ENCODE results near the gene FLNA. TPM values are rescaled to one million over a fixed set of nuclear protein-coding genes. Genes with fewer than 3 reads are reported as not detected.

FLNA gene
- total and polyA plus RNA-seq, 2 of the 13 experiments (the other 11 are each of a cell fraction or from before 2014, with no cell fraction given), result 83.4 to 174 TPM

- TF ChIP-seq ARID4A (CRISPR knock-in tag; IDR thresholded peaks at IDR 0.05; ENCODE audit: borderline replicate concordance) (0 out of 2 replicates have a peak, but pooled peaks have one; percentile 17), POLR2AphosphoS5 (IDR thresholded peaks at IDR 0.05; ENCODE audit: low read depth, low read length) (peak; percentile 38; the same call in 1 of the 2 replicates), ZNF790 (CRISPR knock-in tag; IDR thresholded peaks at IDR 0.05; ENCODE audit: borderline replicate concordance) (no peak), ZFP90 (CRISPR knock-in tag; IDR thresholded peaks at IDR 0.05; ENCODE audit: borderline replicate concordance) (no peak)
Measured at GRCh38 chrX:154411981-154412340, 37.5 kb upstream of the FLNA start (continued).

- Histone ChIP-seq H4K20me1 (ENCODE audit: insufficient read depth, low read length) (no peaks in the 10 kb centered on the region), H3K27ac (ENCODE audit: extremely low read length, insufficient read depth, low read length) (peak within 1 kb of the TSS; percentile 52), H3K9me3 (ENCODE audit: low read length) (no peaks in the 10 kb centered on the region), H3K27me3 (ENCODE audit: control insufficient read depth in 1 of 2, insufficient read depth in 2 of 2, low read length in 2 of 2) (no peaks in the 10 kb centered on the region), H2AFZ (ENCODE audit: low read length) (no peak within 1 kb of the TSS), H3K79me2 (ENCODE audit: insufficient read depth, low read length) (no peaks in the 10 kb centered on the region), H3K4me3 (replicated peaks in 1 of 3; ENCODE audit: insufficient read depth in 1 of 3, low read depth in 2 of 3, low read length in 3 of 3) (peak within 1 kb of the TSS; percentile 43 to 74 (median 53)), H3K4me1 (ENCODE audit: insufficient read depth, low read length) (peaks cover 25% of the 10 kb centered on the region), H3K9ac (ENCODE audit: insufficient read depth, low read depth, low read length) (peak within 1 kb of the TSS; percentile 75), H3K4me2 (ENCODE audit: low read depth, low read length) (peak within 1 kb of the TSS; percentile 84), H3K36me3 (replicated peaks in 1 of 2; ENCODE audit: control insufficient read depth in 1 of 2, insufficient read depth in 2 of 2, low read length in 2 of 2) (0 out of 5 replicates have a peak, but pooled peaks cover 0 to 4% of the 10 kb centered on the region in 2 experiments)
- ATAC-seq, result peak; percentile 91
- CTCF ChIA-PET (ENCODE audit: low intra/inter-chr PET ratio, low total read pairs), result no interaction called here
- intact Hi-C loops (cut with micrococcal nuclease; ENCODE audit: unreplicated experiment), result no loop called here
- BruUV-seq (replicated peaks), result no TSS peak
- POLR2A ChIA-PET, result interaction anchor here (1.0 to 4.9 kb wide), 6 partner anchors 10 to 133 kb away, joined by 3 to 75 read pairs (median 5); partner anchors contain the start of genes ATP6AP1, RPL10 and SLC10A3
- DNase-seq (ENCODE audit: low spot score), result peak; percentile 83
- WGBS (ENCODE audit: low lambda C conversion rate), result 36% methylated on average over 3 of the region's 26 CpGs
- in situ Hi-C loops (cut with HindIII; ENCODE audit: extremely low pct_ligation_motif_present, low pct_unique_long_range_greater_than_20kb), result loop anchor here (25.0 kb wide), 1 partner anchor 128 kb away; the partner anchor contains the start of genes G6PD and IKBKG
- peak; percentile 85 for FAIRE-seq
- TF ChIP-seq NFATC3 (CRISPR knock-in tag; IDR thresholded peaks at IDR 0.05) (no peak), ZNF546 (CRISPR knock-in tag; conservative IDR thresholded peaks at IDR 0.05) (no peak), NR2F6 (IDR thresholded peaks at IDR 0.05) (no peak), NR2F6 (CRISPR knock-in tag; IDR thresholded peaks at IDR 0.05) (peak; percentile 16; the same call in 1 of the 2 replicates), E2F1 (CRISPR knock-in tag; IDR thresholded peaks at IDR 0.05) (no peak), SIN3B (IDR thresholded peaks at IDR 0.05; ENCODE audit: low read length) (no peak), REXO4 (CRISPR knock-in tag; IDR thresholded peaks at IDR 0.05; ENCODE audit: borderline replicate concordance) (no peak), GZF1 (CRISPR knock-in tag; IDR thresholded peaks at IDR 0.05) (no peak), ZBTB8A (CRISPR knock-in tag; IDR thresholded peaks at IDR 0.05; ENCODE audit: borderline replicate concordance, low read depth) (no peak), SAP130 (CRISPR knock-in tag; IDR thresholded peaks at IDR 0.05; ENCODE audit: low read depth) (peak; percentile 71), HDAC2 (CRISPR knock-in tag; IDR thresholded peaks at IDR 0.05) (no peak), ZNF234 (CRISPR knock-in tag; conservative IDR thresholded peaks at IDR 0.05) (no peak), ZNF563 (CRISPR knock-in tag; IDR thresholded peaks at IDR 0.05) (no peak), ZNF749 (CRISPR knock-in tag; IDR thresholded peaks at IDR 0.05; ENCODE audit: borderline replicate concordance) (no peak), SP5 (CRISPR knock-in tag; IDR thresholded peaks at IDR 0.05; ENCODE audit: borderline replicate concordance, low read depth) (peak; percentile 76; the same call in 1 of the 2 replicates), NFIB (CRISPR knock-in tag; IDR thresholded peaks at IDR 0.05; ENCODE audit: borderline replicate concordance) (no peak)
Measured at GRCh38 chrX:154409222-154409871, 34.9 kb upstream of the FLNA start, which contains the start of gene DNASE1L1. TSS of gene DNASE1L1 (minus strand) at chrX:154409254. CDS start at chrX:154405568, 3,686 bp downstream.

All from HepG2 (cell line).